HG02623 (cell line): ENCODE data around the gene DCC.

ENCODE experiments used
- ATAC-seq: cut with Tn5 transposase; IDR thresholded peaks from one replicate; pipeline ENCODE4 v1.9.1; 2021; ENCODE audit warnings: moderate library complexity; ENCODE audit not compliant: unreplicated experiment

DCC gene

GRCh38 chr18:52499016-52499415 is 159.0 kb downstream of the DCC start:
- no peak for ATAC-seq

GRCh38 chr18:52499644-52500043 is 159.6 kb downstream of the DCC start:
- no peak for ATAC-seq

- ATAC-seq = no peak
These were observed 164.6 kb downstream of the DCC start for GRCh38 chr18:52504589-52504988.

- no peak for ATAC-seq
These were observed 170.1 kb downstream of the DCC start for GRCh38 chr18:52510139-52510538.

GRCh38 chr18:52518086-52518485 is 178.1 kb downstream of the DCC start:
- ATAC-seq = no peak

GRCh38 chr18:52519021-52519420 is 179.0 kb downstream of the DCC start:
- no peak for ATAC-seq

GRCh38 chr18:52523566-52523965 is 183.6 kb downstream of the DCC start:
- ATAC-seq = no peak

- ATAC-seq = no peak
These were observed 191.8 kb downstream of the DCC start for GRCh38 chr18:52531836-52532235.

- ATAC-seq = no peak
These were observed 196.0 kb downstream of the DCC start for GRCh38 chr18:52536039-52536438.

GRCh38 chr18:52537261-52537660 is 197.3 kb downstream of the DCC start:
- ATAC-seq = no peak

GRCh38 chr18:52541056-52541455 is 201.1 kb downstream of the DCC start:
- ATAC-seq = no peak

- ATAC-seq = no peak
These were observed 204.1 kb downstream of the DCC start for GRCh38 chr18:52544086-52544485.

- ATAC-seq = no peak
These were observed 206.8 kb downstream of the DCC start for GRCh38 chr18:52546686-52547346.

- no peak for ATAC-seq
These were observed 213.4 kb downstream of the DCC start for GRCh38 chr18:52553441-52553840.

GRCh38 chr18:52554180-52554579 is 214.2 kb downstream of the DCC start:
- no peak for ATAC-seq

GRCh38 chr18:52567360-52567759 is 227.4 kb downstream of the DCC start:
- no peak for ATAC-seq

- ATAC-seq = no peak
These were observed 229.5 kb downstream of the DCC start for GRCh38 chr18:52569492-52569891.

- ATAC-seq = no peak
These were observed 231.0 kb downstream of the DCC start for GRCh38 chr18:52570975-52571374.

- ATAC-seq = no peak
These were observed 232.3 kb downstream of the DCC start for GRCh38 chr18:52572036-52573000.

GRCh38 chr18:52577795-52578194 is 237.8 kb downstream of the DCC start:
- no peak for ATAC-seq

- ATAC-seq = no peak
These were observed 242.1 kb downstream of the DCC start for GRCh38 chr18:52582061-52582460.

GRCh38 chr18:52582516-52582915 is 242.5 kb downstream of the DCC start:
- ATAC-seq = no peak
